Esophagus squamous epithelium (tissue), 4 donors: ENCODE results near the gene POLR3K.

Experiments
- CTCF ChIP-seq, 6 experiments: fragments of 450-650 bp in 4 of 6; fragments of 200-600 bp in 2 of 6; sonication (generic) in 2 of 6; IDR thresholded peaks; one replicate each; pipeline ENCODE4 v1.5.1; 2016 to 2019; ENCODE audit warnings: antibody characterized with exemption in 6 of 6, mild to moderate bottlenecking in 4 of 6, moderate library complexity in 4 of 6
- POLR2A ChIP-seq, 4 donors: fragments of 450-650 bp; IDR thresholded peaks; one replicate each; pipeline ENCODE4 v1.6.1; 2017; ENCODE audit warnings: antibody characterized with exemption in 4 of 4, mild to moderate bottlenecking in 4 of 4, moderate library complexity in 3 of 4

- TF ChIP-seq CTCF (IDR thresholded peaks at IDR 0.05) (no peak), POLR2A (IDR thresholded peaks at IDR 0.05) (no peak)
Observed at GRCh38 chr16:67884-68789, 14.7 kb upstream of the POLR3K start.
